Epithelial cell of umbilical artery (primary cell): ENCODE results near the gene RCBTB2. TPM values are rescaled to one million over a fixed set of nuclear protein-coding genes. Genes with fewer than 3 reads are reported as not detected.

Experiments used
- total RNA-seq: library from RNA; depleted of rRNA; stranded (reverse); fragments of >200 nt; gene quantifications from 2 replicates; pipeline ENCODE4 v1.2.3, GENCODE V29; 2014

RCBTB2 gene
- 6.2 and 8.4 TPM in 2 replicates for total RNA-seq

GRCh38 chr13:48532506-48533499 lies at the start of gene RCBTB2:
TSS of gene RCBTB2 (minus strand) at chr13:48533080. CDS start at chr13:48521939, 11,141 bp downstream.

Other genes with a start within 250 kb of the RCBTB2 start
- 20.5 and 26.7 TPM in 2 replicates for gene RB1, start 229.3 kb downstream of the RCBTB2 start, total RNA-seq
- 19.2 and 24.3 TPM in 2 replicates for gene LPAR6, start 120.0 kb downstream of the RCBTB2 start, total RNA-seq
- gene CYSLTR2, start 120.8 kb upstream of the RCBTB2 start, total RNA-seq = under 0.01 and 0.30 TPM in 2 replicates